Keratinocyte (primary cell): ENCODE data around the gene LTC4S. TPM values are rescaled to one million over a fixed set of nuclear protein-coding genes. Genes with fewer than 3 reads are reported as not detected.

Experiments used
- DNase-seq: peaks from one replicate; pipeline ENCODE4 v3.0.0-alpha.2; 2011; ENCODE audit warnings: low read depth, missing footprints, low spot score
- FAIRE-seq: peaks from 2 replicates; lab custom pipeline; 2011; peaks lifted over from hg19 to GRCh38; lab: Jason Lieb, UNC
- H2AFZ ChIP-seq: 2 replicates; pipeline ENCODE4 v1.6.0; 2012; ENCODE audit warnings: low read length, control low read depth, inconsistent platforms; ENCODE audit not compliant: control insufficient read depth
- H3K27ac ChIP-seq: 2 replicates; pipeline ENCODE4 v1.5.1; 2011; ENCODE audit warnings: low read length; ENCODE audit not compliant: control insufficient read depth, insufficient read depth
- H3K27me3 ChIP-seq: 3 replicates; pipeline ENCODE4 v1.6.0; 2011; ENCODE audit warnings: low read length; ENCODE audit not compliant: control insufficient read depth, insufficient read depth; ENCODE audit errors: extremely low read depth
- H3K36me3 ChIP-seq, 2 experiments: 2 replicates in 1 of 2; 3 replicates in 1 of 2; pipeline ENCODE4 v1.5.1; 2011; ENCODE audit warnings: low read length in 2 of 2, mild to moderate bottlenecking in 1 of 2; ENCODE audit not compliant: control insufficient read depth in 2 of 2, insufficient read depth in 2 of 2; ENCODE audit errors: extremely low read depth in 1 of 2
- H3K4me1 ChIP-seq: 3 replicates; pipeline ENCODE4 v1.5.1; 2011; ENCODE audit warnings: low read length; ENCODE audit not compliant: control insufficient read depth, insufficient read depth; ENCODE audit errors: extremely low read depth
- H3K4me2 ChIP-seq: 3 replicates; pipeline ENCODE4 v1.6.0; 2011; ENCODE audit warnings: low read depth, low read length; ENCODE audit not compliant: control insufficient read depth, insufficient read depth; ENCODE audit errors: extremely low read depth
- H3K4me3 ChIP-seq, 3 experiments: fragments of 200-600 bp in 1 of 3; sonication (generic) in 1 of 3; 2 replicates in 2 of 3; 3 replicates in 1 of 3; pipeline ENCODE4 v1.5.1; 2011 to 2016; ENCODE audit warnings: low read length in 3 of 3, mild to moderate bottlenecking in 3 of 3, control low read depth in 2 of 3, inconsistent platforms in 1 of 3, low read depth in 1 of 3, mixed read lengths in 1 of 3, mixed run types in 1 of 3, moderate library complexity in 1 of 3; ENCODE audit not compliant: control insufficient read depth in 2 of 3, insufficient read depth in 2 of 3; ENCODE audit errors: extremely low read depth in 1 of 3
- H3K79me2 ChIP-seq: 2 replicates; pipeline ENCODE4 v1.6.0; 2012; ENCODE audit warnings: low read length; ENCODE audit not compliant: control insufficient read depth, insufficient read depth
- H3K9ac ChIP-seq: 3 replicates; pipeline ENCODE4 v1.6.0; 2011; ENCODE audit warnings: low read length; ENCODE audit not compliant: control insufficient read depth, insufficient read depth; ENCODE audit errors: extremely low read depth
- H3K9me1 ChIP-seq: 3 replicates; pipeline ENCODE4 v1.6.0; 2011; ENCODE audit warnings: low read length; ENCODE audit not compliant: control insufficient read depth, insufficient read depth; ENCODE audit errors: extremely low read depth
- H3K9me3 ChIP-seq: 2 replicates; pipeline ENCODE4 v1.5.1; 2012; ENCODE audit warnings: low read depth, low read length; ENCODE audit not compliant: control insufficient read depth
- H4K20me1 ChIP-seq: 3 replicates; pipeline ENCODE4 v1.6.0; 2011; ENCODE audit warnings: low read length; ENCODE audit not compliant: control insufficient read depth, insufficient read depth; ENCODE audit errors: extremely low read depth
- EZH2 ChIP-seq: IDR thresholded peaks from one replicate; pipeline ENCODE4 v1.6.1; 2012; ENCODE audit warnings: inconsistent platforms, mild to moderate bottlenecking, low read length, moderate library complexity
- dilution Hi-C: fragments of 300-500 bp; cut with MboI; formaldehyde crosslinking; loops from one replicate; pipeline ENCODE4 v1.7.0; 2020; ENCODE audit warnings: low sequenced_read_pairs; ENCODE audit not compliant: extremely low pct_ligation_motif_present
- polyA plus RNA-seq, 5 experiments: library from polyadenylated mRNA; depleted of rRNA in 3 of 5; stranded (reverse) in 3 of 5; stranded (forward) in 1 of 5; unstranded in 1 of 5; fragments of >200 nt; gene quantifications; 1 replicate in 1 of 5; 2 replicates in 3 of 5; 3 replicates in 1 of 5; pipeline versions ENCODE4 v1.2.1 to v1.2.3, GENCODE V29; 2011 to 2012; ENCODE audit warnings: missing spikeins in 2 of 5, low read depth in 1 of 5, low replicate concordance in 1 of 5
- TF ChIP-seq, protein P1 (sequence below), 3 experiments: IDR thresholded peaks in 1 of 3; conservative IDR thresholded peaks in 1 of 3; optimal IDR thresholded peaks in 1 of 3; 2 replicates in 2 of 3; 3 replicates in 1 of 3; pipeline versions ENCODE3 to v1.5.1; 2011; ENCODE audit warnings: low read length in 3 of 3, mild to moderate bottlenecking in 3 of 3, moderate library complexity in 2 of 3, control low read depth in 1 of 3, inconsistent platforms in 1 of 3; ENCODE audit not compliant: insufficient read depth in 2 of 3; ENCODE audit errors: extremely low read depth in 1 of 3

Gene LTC4S
- polyA plus RNA-seq, 1 donor (not counting 4 experiments of a cell fraction or from before 2014, with no cell fraction given) = not detected

DNA sequence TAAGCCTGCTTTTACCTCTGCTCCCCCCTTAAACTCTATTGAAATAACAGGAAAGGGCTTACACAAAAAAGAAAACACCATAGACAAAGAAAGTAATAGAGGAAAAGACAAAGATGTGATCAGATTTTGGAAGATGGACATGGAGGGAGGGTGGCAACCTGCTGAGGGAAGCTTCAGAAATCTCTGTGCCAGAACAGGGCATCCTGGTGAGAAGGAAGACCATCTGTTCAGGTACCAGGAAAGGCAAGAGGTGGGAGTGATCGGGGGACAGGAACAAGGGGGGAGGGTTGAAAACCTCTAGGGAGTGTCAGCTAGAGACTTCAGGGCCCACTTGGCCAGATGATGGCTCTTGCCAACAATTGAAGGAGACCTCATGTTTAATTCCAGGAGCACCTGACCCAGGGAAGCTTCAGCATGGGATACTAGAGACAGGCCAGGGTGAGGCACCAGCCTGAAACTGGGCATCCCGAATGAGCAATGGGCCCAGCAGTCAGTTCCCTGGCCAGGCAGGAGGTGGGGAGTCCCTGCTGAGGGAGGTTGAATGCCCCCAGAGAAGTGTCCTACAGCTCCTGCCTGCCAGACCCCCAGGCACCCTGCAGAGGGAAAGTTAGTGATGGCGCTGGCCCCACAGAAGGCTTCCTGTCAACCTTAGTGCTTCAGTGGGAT lies 35.1 kb downstream of the LTC4S start:
- dilution Hi-C loops = loop anchor here (25.0 kb wide), 1 partner anchor 92 kb away; the partner anchor contains the start of gene MAML1
- Histone ChIP-seq H3K27me3 (no peaks in the 10 kb centered on the region), H2AFZ (no peak overlapping the region), H3K79me2 (no peaks in the 10 kb centered on the region), H3K4me2 (no peak overlapping the region), H3K9ac (no peak overlapping the region), H3K4me1 (no peaks in the 10 kb centered on the region), H3K4me3 (no peak overlapping the region), H4K20me1 (peaks cover 5% of the 10 kb centered on the region), H3K9me3 (no peaks in the 10 kb centered on the region), H3K9me1 (peaks cover 3% of the 10 kb centered on the region), H3K27ac (no peak overlapping the region), H3K36me3 (peaks cover 49 to 59% of the 10 kb centered on the region in 2 experiments)
- DNase-seq = no peak
- no peak for TF ChIP-seq EZH2
- FAIRE-seq = no peak

DNA sequence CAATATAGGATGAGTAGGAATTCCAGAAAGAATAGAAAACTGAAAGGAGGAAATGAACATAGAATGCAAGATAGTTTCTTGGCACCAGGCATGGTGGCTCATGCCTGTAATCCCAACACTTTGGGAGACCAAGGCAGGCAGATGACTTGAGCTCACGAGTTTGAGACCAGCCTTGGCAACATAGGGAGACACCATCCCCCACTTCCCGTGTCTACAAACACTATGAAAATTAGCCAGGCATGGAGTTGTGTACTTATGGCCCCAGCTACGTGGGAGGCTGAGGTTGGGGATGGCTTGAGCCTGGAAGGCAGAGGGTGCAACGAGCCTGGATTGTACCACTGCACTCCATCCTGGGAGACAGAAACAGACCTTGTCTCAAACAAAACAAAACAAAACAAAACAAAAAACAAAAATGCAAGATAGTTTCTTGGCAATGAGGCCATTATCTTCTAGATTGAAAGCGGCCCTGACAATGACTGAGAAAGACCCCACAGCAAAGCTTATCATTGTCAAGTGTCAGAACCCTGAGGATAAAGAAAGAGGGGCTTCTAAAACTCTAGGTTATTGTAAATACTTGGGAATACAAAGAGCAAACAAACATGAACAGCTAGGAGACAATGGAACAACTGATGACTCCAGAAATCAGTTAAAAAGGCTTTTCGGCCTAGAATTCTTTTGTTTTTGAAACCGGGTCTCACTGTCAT lies 36.1 kb downstream of the LTC4S start:
- no peaks in the 10 kb centered on the region for H3K79me2 ChIP-seq
- DNase-seq (no peak), FAIRE-seq (no peak)
- no peak overlapping the region for H3K9ac ChIP-seq
- H3K4me3 ChIP-seq = no peak overlapping the region
- no peaks in the 10 kb centered on the region for H3K4me1 ChIP-seq
- peaks cover 39 to 52% of the 10 kb centered on the region in 2 experiments for H3K36me3 ChIP-seq
- H3K27ac ChIP-seq = no peak overlapping the region
- H3K9me3 ChIP-seq = no peaks in the 10 kb centered on the region
- no peak overlapping the region for H3K4me2 ChIP-seq
- H3K9me1 ChIP-seq = peaks cover 3% of the 10 kb centered on the region
- dilution Hi-C loops = loop anchor here (25.0 kb wide), 1 partner anchor 93 kb away; the partner anchor contains the start of gene MAML1
- H2AFZ ChIP-seq = no peak overlapping the region
- no peaks in the 10 kb centered on the region for H3K27me3 ChIP-seq
- no peak for TF ChIP-seq EZH2
- TF ChIP-seq, protein P1, sequence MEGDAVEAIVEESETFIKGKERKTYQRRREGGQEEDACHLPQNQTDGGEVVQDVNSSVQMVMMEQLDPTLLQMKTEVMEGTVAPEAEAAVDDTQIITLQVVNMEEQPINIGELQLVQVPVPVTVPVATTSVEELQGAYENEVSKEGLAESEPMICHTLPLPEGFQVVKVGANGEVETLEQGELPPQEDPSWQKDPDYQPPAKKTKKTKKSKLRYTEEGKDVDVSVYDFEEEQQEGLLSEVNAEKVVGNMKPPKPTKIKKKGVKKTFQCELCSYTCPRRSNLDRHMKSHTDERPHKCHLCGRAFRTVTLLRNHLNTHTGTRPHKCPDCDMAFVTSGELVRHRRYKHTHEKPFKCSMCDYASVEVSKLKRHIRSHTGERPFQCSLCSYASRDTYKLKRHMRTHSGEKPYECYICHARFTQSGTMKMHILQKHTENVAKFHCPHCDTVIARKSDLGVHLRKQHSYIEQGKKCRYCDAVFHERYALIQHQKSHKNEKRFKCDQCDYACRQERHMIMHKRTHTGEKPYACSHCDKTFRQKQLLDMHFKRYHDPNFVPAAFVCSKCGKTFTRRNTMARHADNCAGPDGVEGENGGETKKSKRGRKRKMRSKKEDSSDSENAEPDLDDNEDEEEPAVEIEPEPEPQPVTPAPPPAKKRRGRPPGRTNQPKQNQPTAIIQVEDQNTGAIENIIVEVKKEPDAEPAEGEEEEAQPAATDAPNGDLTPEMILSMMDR (optimal IDR thresholded peaks at IDR 0.05 in 1 of 3, IDR thresholded peaks at IDR 0.05 in 1 of 3, conservative IDR thresholded peaks at IDR 0.05 in 1 of 3; ENCODE audit: extremely low read depth in 1 of 3, insufficient read depth in 2 of 3, low read length in 3 of 3) = no peak
- no peaks in the 10 kb centered on the region for H4K20me1 ChIP-seq
